ENCODE measurements around the gene CCDC187. TPM values are rescaled to one million over a fixed set of nuclear protein-coding genes. Genes with fewer than 3 reads are reported as not detected.
"Not testable (repeated sequence)": the region's sequence is repeated elsewhere in the genome, so short reads cannot be mapped to it uniquely, and the experiment has no call there.

CCDC187 gene
- total RNA-seq, 1 donor from 2014 or later, result not detected

GRCh38 chr9:136328011-136328621, 24.2 kb upstream of the CCDC187 start:
- intact Hi-C loops (cut with micrococcal nuclease), result no loop called here

GRCh38 chr9:136327304-136327974, 23.5 kb upstream of the CCDC187 start, which contains the start of gene GPSM1:
TSS of gene GPSM1 (plus strand) at chr9:136327539. CDS start at chr9:136327696, 157 bp downstream.
- intact Hi-C loops (cut with micrococcal nuclease), result no loop called here

GRCh38 chr9:136326761-136327303, 22.9 kb upstream of the CCDC187 start:
- intact Hi-C loops (cut with micrococcal nuclease), result no loop called here

- intact Hi-C loops (cut with micrococcal nuclease), result no loop called here
Measured at GRCh38 chr9:136326061-136326760, 22.3 kb upstream of the CCDC187 start.

GRCh38 chr9:136325358-136325757, 21.5 kb upstream of the CCDC187 start:
- intact Hi-C loops (cut with micrococcal nuclease), result no loop called here

- intact Hi-C loops (cut with micrococcal nuclease), result no loop called here
Measured at GRCh38 chr9:136324501-136325300, 20.8 kb upstream of the CCDC187 start.

- intact Hi-C loops (cut with micrococcal nuclease), result no loop called here
Measured at GRCh38 chr9:136323371-136323789, 19.5 kb upstream of the CCDC187 start.

GRCh38 chr9:136322756-136323330, 18.9 kb upstream of the CCDC187 start:
- intact Hi-C loops (cut with micrococcal nuclease), result no loop called here

GRCh38 chr9:136321561-136321960, 17.7 kb upstream of the CCDC187 start:
- intact Hi-C loops (cut with micrococcal nuclease), result no loop called here

- intact Hi-C loops (cut with micrococcal nuclease), result not testable (repeated sequence)
Measured at GRCh38 chr9:136320972-136321371, 17.1 kb upstream of the CCDC187 start.

GRCh38 chr9:136319955-136320354, 16.1 kb upstream of the CCDC187 start:
- intact Hi-C loops (cut with micrococcal nuclease), result not testable (repeated sequence)

- intact Hi-C loops (cut with micrococcal nuclease), result not testable (repeated sequence)
Measured at GRCh38 chr9:136319244-136319643, 15.3 kb upstream of the CCDC187 start.

GRCh38 chr9:136318776-136319241, 14.9 kb upstream of the CCDC187 start:
- intact Hi-C loops (cut with micrococcal nuclease), result no loop called here

GRCh38 chr9:136318111-136318775, 14.3 kb upstream of the CCDC187 start:
- intact Hi-C loops (cut with micrococcal nuclease), result no loop called here

- intact Hi-C loops (cut with micrococcal nuclease), result no loop called here
Measured at GRCh38 chr9:136317695-136318094, 13.8 kb upstream of the CCDC187 start.

- intact Hi-C loops (cut with micrococcal nuclease), result no loop called here
Measured at GRCh38 chr9:136316896-136317676, 13.2 kb upstream of the CCDC187 start.

GRCh38 chr9:136316271-136316751, 12.4 kb upstream of the CCDC187 start:
- intact Hi-C loops (cut with micrococcal nuclease), result no loop called here

- intact Hi-C loops (cut with micrococcal nuclease), result no loop called here
Measured at GRCh38 chr9:136314944-136315343, 11.1 kb upstream of the CCDC187 start.

GRCh38 chr9:136314056-136314416, 10.1 kb upstream of the CCDC187 start:
- intact Hi-C loops (cut with micrococcal nuclease), result no loop called here

All from T-helper 2 cell treated with Interferon-gamma antibody and Interleukin-4, amounts not matched to agents 100 ng/mL and 5 ng/mL, for 36 hours (primary cell).